Activated CD4-positive, CD25-positive, alpha-beta regulatory T cell treated with anti-CD3 and anti-CD28 coated beads, Interleukin-2, amount 50 U/mL, for 24 hours (primary cell): ENCODE measurements around the gene KRTAP10-2.
"Not testable (repeated sequence)": the region's sequence is repeated elsewhere in the genome, so short reads cannot be mapped to it uniquely, and the experiment has no call there.

Experiments
- ATAC-seq, 2 donors: fragments of 150-1000 bp; cut with Tn5 transposase; one replicate each; pipeline ENCODE4 v1.10.0; 2021; ENCODE audit warnings: mild to moderate bottlenecking in 1 of 2, moderate library complexity in 1 of 2

Gene KRTAP10-2

GRCh38 chr21:44582055-44582454, 30.8 kb upstream of the KRTAP10-2 start:
- no peak for ATAC-seq

- no peak for ATAC-seq
These were observed 29.9 kb upstream of the KRTAP10-2 start for GRCh38 chr21:44581158-44581557.

- ATAC-seq, result not testable (repeated sequence)
These were observed 29.0 kb upstream of the KRTAP10-2 start, which contains the start of gene KRTAP10-5 for GRCh38 chr21:44580231-44580821. TSS of gene KRTAP10-5 (minus strand) at chr21:44580604. CDS start at chr21:44580578, 26 bp downstream.

- no peak for ATAC-seq
These were observed 28.5 kb upstream of the KRTAP10-2 start for GRCh38 chr21:44579833-44580144.

- ATAC-seq, result no peak
These were observed 27.9 kb upstream of the KRTAP10-2 start for GRCh38 chr21:44579056-44579832.

- ATAC-seq, result no peak
These were observed 27.2 kb upstream of the KRTAP10-2 start for GRCh38 chr21:44578371-44579055.

- ATAC-seq, result no peak
These were observed 24.7 kb upstream of the KRTAP10-2 start for GRCh38 chr21:44576025-44576420.

GRCh38 chr21:44575307-44576024, 24.2 kb upstream of the KRTAP10-2 start:
- ATAC-seq, result no peak

- ATAC-seq, result no peak
These were observed 23.4 kb upstream of the KRTAP10-2 start for GRCh38 chr21:44574457-44575306.

GRCh38 chr21:44573630-44574456, 22.5 kb upstream of the KRTAP10-2 start, which contains the start of gene KRTAP10-4:
TSS of gene KRTAP10-4 (plus strand) at chr21:44573729. CDS start at chr21:44573759, 30 bp downstream.
- not testable (repeated sequence) for ATAC-seq

GRCh38 chr21:44572959-44573583, 21.8 kb upstream of the KRTAP10-2 start:
- ATAC-seq, result no peak

GRCh38 chr21:44571844-44572782, 20.8 kb upstream of the KRTAP10-2 start:
- no peak for ATAC-seq

GRCh38 chr21:44571296-44571695, 20.0 kb upstream of the KRTAP10-2 start:
- no peak for ATAC-seq

- ATAC-seq, result no peak
These were observed 18.7 kb upstream of the KRTAP10-2 start for GRCh38 chr21:44569861-44570517.

- ATAC-seq, result no peak
These were observed 17.6 kb upstream of the KRTAP10-2 start for GRCh38 chr21:44568667-44569556.

- no peak for ATAC-seq
These were observed 17.0 kb upstream of the KRTAP10-2 start for GRCh38 chr21:44568261-44568660.

- ATAC-seq, result no peak
These were observed 16.3 kb upstream of the KRTAP10-2 start for GRCh38 chr21:44567481-44568171.
